ENCODE results near the gene MROH2A. TPM values are rescaled to one million over a fixed set of nuclear protein-coding genes. Genes with fewer than 3 reads are reported as not detected.

The MROH2A gene
- total and polyA plus RNA-seq, 4 donors: 0.08 to 0.28 (median 0.09) TPM; not detected in 1

DNA sequence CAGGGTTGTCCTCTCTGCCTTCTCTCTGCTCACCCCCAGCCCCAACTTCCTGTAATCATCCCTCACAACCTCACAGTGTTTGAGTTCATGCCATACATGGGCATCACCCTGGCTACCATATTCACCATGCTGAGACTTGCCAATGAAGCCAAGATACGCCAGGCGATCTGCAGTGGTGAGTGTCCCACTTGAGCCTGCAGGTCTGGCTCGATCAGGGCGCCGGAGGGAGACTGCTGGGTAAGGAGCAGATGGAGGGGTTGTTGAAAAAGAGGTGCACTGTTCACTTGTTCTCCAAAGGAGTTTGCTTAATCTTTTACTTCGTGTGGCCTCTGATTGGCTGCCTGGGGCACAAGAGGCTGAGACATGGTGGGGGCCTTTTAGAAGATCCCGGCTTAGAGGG, 14.6 kb downstream of the MROH2A start:
- no peak for DNase-seq (ENCODE audit: low spot score)
- no peak overlapping the region for H3K27ac ChIP-seq (ENCODE audit: low read depth in 1 of 2, low read length in 2 of 2)
- H3K4me1 ChIP-seq (ENCODE audit: control insufficient read depth in 4 of 4, insufficient read depth in 4 of 4, low read length in 3 of 4): no peaks in the 10 kb centered on the region
- TF ChIP-seq YY1 (IDR thresholded peaks at IDR 0.05) (no peak), RXRA (IDR thresholded peaks at IDR 0.05) (no peak), HNF4G (IDR thresholded peaks at IDR 0.05) (no peak), FOXA1 (IDR thresholded peaks at IDR 0.05) (no peak), SP1 (IDR thresholded peaks at IDR 0.05) (no peak), GABPA (IDR thresholded peaks at IDR 0.05 in 1 of 2, conservative IDR thresholded peaks at IDR 0.05 in 1 of 2) (no peak), JUND (IDR thresholded peaks at IDR 0.05) (no peak), EGR1 (IDR thresholded peaks at IDR 0.05; ENCODE audit: low read depth in 2 of 2) (no peak), TAF1 (conservative IDR thresholded peaks at IDR 0.05) (no peak), NR2F2 (IDR thresholded peaks at IDR 0.05) (no peak), FOXA2 (IDR thresholded peaks at IDR 0.05) (no peak)
- TF ChIP-seq, protein P1, sequence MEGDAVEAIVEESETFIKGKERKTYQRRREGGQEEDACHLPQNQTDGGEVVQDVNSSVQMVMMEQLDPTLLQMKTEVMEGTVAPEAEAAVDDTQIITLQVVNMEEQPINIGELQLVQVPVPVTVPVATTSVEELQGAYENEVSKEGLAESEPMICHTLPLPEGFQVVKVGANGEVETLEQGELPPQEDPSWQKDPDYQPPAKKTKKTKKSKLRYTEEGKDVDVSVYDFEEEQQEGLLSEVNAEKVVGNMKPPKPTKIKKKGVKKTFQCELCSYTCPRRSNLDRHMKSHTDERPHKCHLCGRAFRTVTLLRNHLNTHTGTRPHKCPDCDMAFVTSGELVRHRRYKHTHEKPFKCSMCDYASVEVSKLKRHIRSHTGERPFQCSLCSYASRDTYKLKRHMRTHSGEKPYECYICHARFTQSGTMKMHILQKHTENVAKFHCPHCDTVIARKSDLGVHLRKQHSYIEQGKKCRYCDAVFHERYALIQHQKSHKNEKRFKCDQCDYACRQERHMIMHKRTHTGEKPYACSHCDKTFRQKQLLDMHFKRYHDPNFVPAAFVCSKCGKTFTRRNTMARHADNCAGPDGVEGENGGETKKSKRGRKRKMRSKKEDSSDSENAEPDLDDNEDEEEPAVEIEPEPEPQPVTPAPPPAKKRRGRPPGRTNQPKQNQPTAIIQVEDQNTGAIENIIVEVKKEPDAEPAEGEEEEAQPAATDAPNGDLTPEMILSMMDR (IDR thresholded peaks at IDR 0.05; ENCODE audit: low read depth, low read length, missing input control): no peak
- 92% methylated on average over 7 of the region's 7 CpGs for WGBS
- H3K9ac ChIP-seq (ENCODE audit: low read depth in 1 of 2, low read length in 2 of 2): no peak overlapping the region
- no peaks in the 10 kb centered on the region for H3K36me3 ChIP-seq (ENCODE audit: control insufficient read depth in 4 of 4, insufficient read depth in 3 of 4, low read depth in 1 of 4, low read length in 3 of 4)
- no peaks in the 10 kb centered on the region for H3K9me3 ChIP-seq (ENCODE audit: control insufficient read depth in 4 of 4, low read length in 3 of 4)
- H3K4me3 ChIP-seq (ENCODE audit: low read depth in 1 of 3, low read length in 3 of 3): no peak overlapping the region
- H3K27me3 ChIP-seq (ENCODE audit: control insufficient read depth in 4 of 4, insufficient read depth in 4 of 4, low read length in 3 of 4): no peaks in the 10 kb centered on the region

DNA sequence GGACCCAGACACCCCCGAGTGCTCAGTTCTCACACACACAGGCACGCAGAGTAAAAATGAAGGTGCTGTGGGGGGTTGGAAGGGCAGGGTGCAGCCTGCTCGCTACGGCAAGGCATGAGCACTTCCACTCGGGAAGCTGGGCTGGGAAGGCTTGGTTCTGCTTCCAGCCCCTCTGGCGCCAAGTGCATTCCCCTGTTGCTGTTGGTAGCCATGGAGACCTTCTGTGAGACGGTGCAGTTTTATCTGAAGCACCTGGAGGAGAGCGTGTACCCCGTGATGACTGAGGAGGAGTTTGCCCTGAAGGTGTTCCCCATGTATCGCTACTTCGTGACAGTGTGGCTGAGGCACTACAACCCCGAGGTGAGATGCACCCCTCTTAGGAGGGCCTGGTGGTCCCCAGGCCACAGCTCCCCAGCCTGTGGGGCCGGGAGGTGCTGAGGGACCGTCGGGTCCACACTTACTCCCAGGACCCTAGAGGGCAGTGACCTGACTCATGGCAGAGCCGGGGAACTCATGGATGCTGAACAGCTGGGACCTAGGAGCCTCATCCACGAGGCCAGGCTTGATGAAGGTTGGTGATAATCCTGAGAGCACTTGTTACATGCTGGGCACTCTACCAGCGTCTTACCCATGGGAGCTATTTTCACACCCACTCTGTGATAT, 15.5 kb downstream of the MROH2A start:
- H3K9ac ChIP-seq (ENCODE audit: low read depth in 1 of 2, low read length in 2 of 2): no peak overlapping the region
- H3K27ac ChIP-seq (ENCODE audit: low read depth in 1 of 2, low read length in 2 of 2): no peak overlapping the region
- no peak for DNase-seq (ENCODE audit: low spot score)
- H3K27me3 ChIP-seq (ENCODE audit: control insufficient read depth in 4 of 4, insufficient read depth in 4 of 4, low read length in 3 of 4): no peaks in the 10 kb centered on the region
- TF ChIP-seq, protein P2, sequence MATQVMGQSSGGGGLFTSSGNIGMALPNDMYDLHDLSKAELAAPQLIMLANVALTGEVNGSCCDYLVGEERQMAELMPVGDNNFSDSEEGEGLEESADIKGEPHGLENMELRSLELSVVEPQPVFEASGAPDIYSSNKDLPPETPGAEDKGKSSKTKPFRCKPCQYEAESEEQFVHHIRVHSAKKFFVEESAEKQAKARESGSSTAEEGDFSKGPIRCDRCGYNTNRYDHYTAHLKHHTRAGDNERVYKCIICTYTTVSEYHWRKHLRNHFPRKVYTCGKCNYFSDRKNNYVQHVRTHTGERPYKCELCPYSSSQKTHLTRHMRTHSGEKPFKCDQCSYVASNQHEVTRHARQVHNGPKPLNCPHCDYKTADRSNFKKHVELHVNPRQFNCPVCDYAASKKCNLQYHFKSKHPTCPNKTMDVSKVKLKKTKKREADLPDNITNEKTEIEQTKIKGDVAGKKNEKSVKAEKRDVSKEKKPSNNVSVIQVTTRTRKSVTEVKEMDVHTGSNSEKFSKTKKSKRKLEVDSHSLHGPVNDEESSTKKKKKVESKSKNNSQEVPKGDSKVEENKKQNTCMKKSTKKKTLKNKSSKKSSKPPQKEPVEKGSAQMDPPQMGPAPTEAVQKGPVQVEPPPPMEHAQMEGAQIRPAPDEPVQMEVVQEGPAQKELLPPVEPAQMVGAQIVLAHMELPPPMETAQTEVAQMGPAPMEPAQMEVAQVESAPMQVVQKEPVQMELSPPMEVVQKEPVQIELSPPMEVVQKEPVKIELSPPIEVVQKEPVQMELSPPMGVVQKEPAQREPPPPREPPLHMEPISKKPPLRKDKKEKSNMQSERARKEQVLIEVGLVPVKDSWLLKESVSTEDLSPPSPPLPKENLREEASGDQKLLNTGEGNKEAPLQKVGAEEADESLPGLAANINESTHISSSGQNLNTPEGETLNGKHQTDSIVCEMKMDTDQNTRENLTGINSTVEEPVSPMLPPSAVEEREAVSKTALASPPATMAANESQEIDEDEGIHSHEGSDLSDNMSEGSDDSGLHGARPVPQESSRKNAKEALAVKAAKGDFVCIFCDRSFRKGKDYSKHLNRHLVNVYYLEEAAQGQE (IDR thresholded peaks at IDR 0.05): no peak
- TF ChIP-seq, protein P3, sequence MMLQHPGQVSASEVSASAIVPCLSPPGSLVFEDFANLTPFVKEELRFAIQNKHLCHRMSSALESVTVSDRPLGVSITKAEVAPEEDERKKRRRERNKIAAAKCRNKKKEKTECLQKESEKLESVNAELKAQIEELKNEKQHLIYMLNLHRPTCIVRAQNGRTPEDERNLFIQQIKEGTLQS (IDR thresholded peaks at IDR 0.05): no peak
- TF ChIP-seq RXRA (IDR thresholded peaks at IDR 0.05): no peak
- no peak for TF ChIP-seq HNF4A (conservative IDR thresholded peaks at IDR 0.05)
- TF ChIP-seq SP1 (IDR thresholded peaks at IDR 0.05): no peak
- TF ChIP-seq YY1 (IDR thresholded peaks at IDR 0.05): no peak
- TF ChIP-seq TAF1 (conservative IDR thresholded peaks at IDR 0.05): no peak
- TF ChIP-seq GABPA (IDR thresholded peaks at IDR 0.05 in 1 of 2, conservative IDR thresholded peaks at IDR 0.05 in 1 of 2): no peak
- TF ChIP-seq FOXA2 (IDR thresholded peaks at IDR 0.05): no peak
- no peak for TF ChIP-seq EGR1 (IDR thresholded peaks at IDR 0.05; ENCODE audit: low read depth in 2 of 2)
- TF ChIP-seq, protein P1 (IDR thresholded peaks at IDR 0.05; ENCODE audit: low read depth, low read length, missing input control): no peak
- TF ChIP-seq NR2F2 (IDR thresholded peaks at IDR 0.05): no peak
- TF ChIP-seq, protein P4, sequence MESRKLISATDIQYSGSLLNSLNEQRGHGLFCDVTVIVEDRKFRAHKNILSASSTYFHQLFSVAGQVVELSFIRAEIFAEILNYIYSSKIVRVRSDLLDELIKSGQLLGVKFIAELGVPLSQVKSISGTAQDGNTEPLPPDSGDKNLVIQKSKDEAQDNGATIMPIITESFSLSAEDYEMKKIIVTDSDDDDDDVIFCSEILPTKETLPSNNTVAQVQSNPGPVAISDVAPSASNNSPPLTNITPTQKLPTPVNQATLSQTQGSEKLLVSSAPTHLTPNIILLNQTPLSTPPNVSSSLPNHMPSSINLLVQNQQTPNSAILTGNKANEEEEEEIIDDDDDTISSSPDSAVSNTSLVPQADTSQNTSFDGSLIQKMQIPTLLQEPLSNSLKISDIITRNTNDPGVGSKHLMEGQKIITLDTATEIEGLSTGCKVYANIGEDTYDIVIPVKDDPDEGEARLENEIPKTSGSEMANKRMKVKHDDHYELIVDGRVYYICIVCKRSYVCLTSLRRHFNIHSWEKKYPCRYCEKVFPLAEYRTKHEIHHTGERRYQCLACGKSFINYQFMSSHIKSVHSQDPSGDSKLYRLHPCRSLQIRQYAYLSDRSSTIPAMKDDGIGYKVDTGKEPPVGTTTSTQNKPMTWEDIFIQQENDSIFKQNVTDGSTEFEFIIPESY (IDR thresholded peaks at IDR 0.05): no peak
- TF ChIP-seq, protein P5, sequence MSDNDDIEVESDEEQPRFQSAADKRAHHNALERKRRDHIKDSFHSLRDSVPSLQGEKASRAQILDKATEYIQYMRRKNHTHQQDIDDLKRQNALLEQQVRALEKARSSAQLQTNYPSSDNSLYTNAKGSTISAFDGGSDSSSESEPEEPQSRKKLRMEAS (IDR thresholded peaks at IDR 0.05): no peak
- no peak for TF ChIP-seq FOXA1 (IDR thresholded peaks at IDR 0.05)
- no peak for TF ChIP-seq RAD21 (IDR thresholded peaks at IDR 0.05)
- H3K4me3 ChIP-seq (ENCODE audit: low read depth in 1 of 3, low read length in 3 of 3): no peak overlapping the region
- no peaks in the 10 kb centered on the region for H3K9me3 ChIP-seq (ENCODE audit: control insufficient read depth in 4 of 4, low read length in 3 of 4)
- H3K4me1 ChIP-seq (ENCODE audit: control insufficient read depth in 4 of 4, insufficient read depth in 4 of 4, low read length in 3 of 4): no peaks in the 10 kb centered on the region
- 89% methylated on average over 18 of the region's 18 CpGs for WGBS
- H3K36me3 ChIP-seq (ENCODE audit: control insufficient read depth in 4 of 4, insufficient read depth in 3 of 4, low read depth in 1 of 4, low read length in 3 of 4): no peaks in the 10 kb centered on the region
